Fibroblast of villous mesenchyme (primary cell): ENCODE data around the gene CLDN16. TPM values are rescaled to one million over a fixed set of nuclear protein-coding genes. Genes with fewer than 3 reads are reported as not detected.

Experiments
- DNase-seq: peaks from one replicate; pipeline ENCODE4 v3.0.0-alpha.2; 2010; ENCODE audit warnings: low read depth
- H3K4me3 ChIP-seq: 2 replicates; pipeline ENCODE4 v1.5.1; 2011; ENCODE audit warnings: low read depth, mild to moderate bottlenecking, low read length
- CTCF ChIP-seq: IDR thresholded peaks from 2 replicates; pipeline ENCODE4 v1.5.1; 2012; ENCODE audit warnings: low read depth, mild to moderate bottlenecking, low read length; ENCODE audit not compliant: insufficient read depth
- total RNA-seq: library from RNA; depleted of rRNA; stranded (reverse); fragments of >200 nt; gene quantifications from 2 replicates; pipeline ENCODE4 v1.2.3, GENCODE V29; 2012

Gene CLDN16
- total RNA-seq, 1 donor: 0.43 TPM

- no peak overlapping the region for H3K4me3 ChIP-seq
- TF ChIP-seq CTCF: no peak
- DNase-seq: no peak
Observed at GRCh38 chr3:190362258-190362657, 25.7 kb upstream of the CLDN16 start.

GRCh38 chr3:190366133-190366532 is 21.8 kb upstream of the CLDN16 start:
- H3K4me3 ChIP-seq: no peak overlapping the region
- no peak for DNase-seq
- no peak for TF ChIP-seq CTCF

- no peak for DNase-seq
- no peak overlapping the region for H3K4me3 ChIP-seq
- TF ChIP-seq CTCF: no peak
Observed at GRCh38 chr3:190368881-190369280, 19.1 kb upstream of the CLDN16 start.

GRCh38 chr3:190369668-190370295 is 18.2 kb upstream of the CLDN16 start:
- peak; percentile 69 for DNase-seq
- H3K4me3 ChIP-seq: no peak overlapping the region
- no peak for TF ChIP-seq CTCF

- no peak for DNase-seq
- no peak overlapping the region for H3K4me3 ChIP-seq
- no peak for TF ChIP-seq CTCF
Observed at GRCh38 chr3:190370369-190370768, 17.6 kb upstream of the CLDN16 start.

- no peak for TF ChIP-seq CTCF
- no peak overlapping the region for H3K4me3 ChIP-seq
- no peak for DNase-seq
Observed at GRCh38 chr3:190371152-190371551, 16.8 kb upstream of the CLDN16 start.

GRCh38 chr3:190375246-190375645 is 12.7 kb upstream of the CLDN16 start:
- no peak for DNase-seq
- TF ChIP-seq CTCF: no peak

More at GRCh38 chr3:190375246-190375645, 12.7 kb upstream of the CLDN16 start:
- no peak overlapping the region for H3K4me3 ChIP-seq
